Vagina (tissue), 2 donors: ENCODE results near the gene FLYWCH2.

Source experiments
- POLR2A ChIP-seq, 2 donors: fragments of 450-650 bp; IDR thresholded peaks; one replicate each; pipeline ENCODE4 v1.6.1; 2017; ENCODE audit warnings: antibody characterized with exemption in 2 of 2, mild to moderate bottlenecking in 2 of 2, moderate library complexity in 2 of 2
- TF ChIP-seq, protein P1 (sequence below), 3 experiments: fragments of 450-650 bp in 2 of 3; fragments of 200-600 bp in 1 of 3; sonication (generic) in 1 of 3; IDR thresholded peaks; one replicate each; pipeline ENCODE4 v1.5.1; 2017 to 2019; ENCODE audit warnings: antibody characterized with exemption in 3 of 3, mild to moderate bottlenecking in 2 of 3, moderate library complexity in 2 of 3

DNA sequence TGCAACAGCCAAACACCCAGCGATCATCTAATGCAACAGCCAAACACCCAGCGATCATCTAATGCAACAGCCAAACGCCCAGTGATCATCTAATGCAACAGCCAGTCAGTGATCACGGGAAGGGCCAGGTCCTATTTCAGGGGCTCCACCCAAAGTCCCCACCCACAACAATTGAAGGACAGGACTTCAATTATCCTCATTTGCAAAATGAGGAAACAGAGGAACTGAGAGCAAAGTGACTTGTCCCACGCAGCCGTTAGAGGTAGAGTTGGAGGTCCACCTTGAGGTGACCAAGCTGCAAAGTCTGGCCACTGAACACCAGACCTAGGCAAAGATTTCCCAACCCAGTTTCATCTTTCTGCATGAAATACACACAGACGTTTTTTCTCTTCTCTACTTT, 49.2 kb upstream of the FLYWCH2 start:
- no peak for TF ChIP-seq POLR2A (IDR thresholded peaks at IDR 0.05)
- TF ChIP-seq, protein P1, sequence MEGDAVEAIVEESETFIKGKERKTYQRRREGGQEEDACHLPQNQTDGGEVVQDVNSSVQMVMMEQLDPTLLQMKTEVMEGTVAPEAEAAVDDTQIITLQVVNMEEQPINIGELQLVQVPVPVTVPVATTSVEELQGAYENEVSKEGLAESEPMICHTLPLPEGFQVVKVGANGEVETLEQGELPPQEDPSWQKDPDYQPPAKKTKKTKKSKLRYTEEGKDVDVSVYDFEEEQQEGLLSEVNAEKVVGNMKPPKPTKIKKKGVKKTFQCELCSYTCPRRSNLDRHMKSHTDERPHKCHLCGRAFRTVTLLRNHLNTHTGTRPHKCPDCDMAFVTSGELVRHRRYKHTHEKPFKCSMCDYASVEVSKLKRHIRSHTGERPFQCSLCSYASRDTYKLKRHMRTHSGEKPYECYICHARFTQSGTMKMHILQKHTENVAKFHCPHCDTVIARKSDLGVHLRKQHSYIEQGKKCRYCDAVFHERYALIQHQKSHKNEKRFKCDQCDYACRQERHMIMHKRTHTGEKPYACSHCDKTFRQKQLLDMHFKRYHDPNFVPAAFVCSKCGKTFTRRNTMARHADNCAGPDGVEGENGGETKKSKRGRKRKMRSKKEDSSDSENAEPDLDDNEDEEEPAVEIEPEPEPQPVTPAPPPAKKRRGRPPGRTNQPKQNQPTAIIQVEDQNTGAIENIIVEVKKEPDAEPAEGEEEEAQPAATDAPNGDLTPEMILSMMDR (IDR thresholded peaks at IDR 0.05): no peak
